ENCODE results near the gene TBXA2R. TPM values are rescaled to one million over a fixed set of nuclear protein-coding genes. Genes with fewer than 3 reads are reported as not detected.

Gene TBXA2R
- total RNA-seq, 1 donor from 2014 or later: 0.39 TPM

GRCh38 chr19:3605770-3606169 lies 905 bp downstream of the TBXA2R start:
- Histone ChIP-seq H2AFZ (ENCODE audit: low read depth, low read length) (peak overlapping the region; percentile 8), H3K4me2 (ENCODE audit: low read length) (peak overlapping the region; percentile 84), H3K27me3 (ENCODE audit: insufficient read depth, low read length) (no peaks in the 10 kb centered on the region), H4K20me1 (ENCODE audit: insufficient read depth, low read length) (peaks cover 14% of the 10 kb centered on the region), H3K9ac (ENCODE audit: low read length) (peak overlapping the region; percentile 58), H3K4me3 (ENCODE audit: insufficient read depth, low read depth, low read length) (peak overlapping the region; percentile 64), H3K27ac (ENCODE audit: low read depth, low read length) (no peak overlapping the region), H3K79me2 (ENCODE audit: insufficient read depth, low read length) (no peaks in the 10 kb centered on the region), H3K36me3 (ENCODE audit: insufficient read depth, low read length) (no peaks in the 10 kb centered on the region), H3K4me1 (ENCODE audit: insufficient read depth, low read length) (peaks cover 28% of the 10 kb centered on the region), H3K9me3 (ENCODE audit: insufficient read depth, low read depth, low read length) (no peaks in the 10 kb centered on the region)
- DNase-seq (ENCODE audit: low read depth) (no peak), FAIRE-seq (no peak)
- Mint-ChIP-seq H3K27me3 (ENCODE audit: low read depth, unreplicated experiment) (peaks cover 6% of the 10 kb centered on the region), H3K4me3 (ENCODE audit: unreplicated experiment) (no peak overlapping the region), H3K9me3 (ENCODE audit: unreplicated experiment) (no peaks in the 10 kb centered on the region), H3K4me1 (ENCODE audit: low read depth, unreplicated experiment) (peaks cover 7% of the 10 kb centered on the region), H3K27ac (ENCODE audit: unreplicated experiment) (no peak overlapping the region), H3K36me3 (ENCODE audit: low read depth, unreplicated experiment) (peaks cover 3% of the 10 kb centered on the region)
- TF ChIP-seq, protein P1, sequence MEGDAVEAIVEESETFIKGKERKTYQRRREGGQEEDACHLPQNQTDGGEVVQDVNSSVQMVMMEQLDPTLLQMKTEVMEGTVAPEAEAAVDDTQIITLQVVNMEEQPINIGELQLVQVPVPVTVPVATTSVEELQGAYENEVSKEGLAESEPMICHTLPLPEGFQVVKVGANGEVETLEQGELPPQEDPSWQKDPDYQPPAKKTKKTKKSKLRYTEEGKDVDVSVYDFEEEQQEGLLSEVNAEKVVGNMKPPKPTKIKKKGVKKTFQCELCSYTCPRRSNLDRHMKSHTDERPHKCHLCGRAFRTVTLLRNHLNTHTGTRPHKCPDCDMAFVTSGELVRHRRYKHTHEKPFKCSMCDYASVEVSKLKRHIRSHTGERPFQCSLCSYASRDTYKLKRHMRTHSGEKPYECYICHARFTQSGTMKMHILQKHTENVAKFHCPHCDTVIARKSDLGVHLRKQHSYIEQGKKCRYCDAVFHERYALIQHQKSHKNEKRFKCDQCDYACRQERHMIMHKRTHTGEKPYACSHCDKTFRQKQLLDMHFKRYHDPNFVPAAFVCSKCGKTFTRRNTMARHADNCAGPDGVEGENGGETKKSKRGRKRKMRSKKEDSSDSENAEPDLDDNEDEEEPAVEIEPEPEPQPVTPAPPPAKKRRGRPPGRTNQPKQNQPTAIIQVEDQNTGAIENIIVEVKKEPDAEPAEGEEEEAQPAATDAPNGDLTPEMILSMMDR (IDR thresholded peaks at IDR 0.05; ENCODE audit: insufficient read depth, low read depth, low read length): no peak
- TF ChIP-seq EZH2 (IDR thresholded peaks at IDR 0.05; ENCODE audit: insufficient read depth, low read length): no peak

GRCh38 chr19:3605361-3605760 lies 1.3 kb downstream of the TBXA2R start:
- no peak overlapping the region for H3K27ac Mint-ChIP-seq (ENCODE audit: unreplicated experiment)
- DNase-seq (ENCODE audit: low read depth) (no peak), FAIRE-seq (no peak)
- TF ChIP-seq EZH2 (IDR thresholded peaks at IDR 0.05; ENCODE audit: insufficient read depth, low read length): no peak
- TF ChIP-seq, protein P1 (IDR thresholded peaks at IDR 0.05; ENCODE audit: insufficient read depth, low read depth, low read length): no peak
- Histone ChIP-seq H3K27me3 (ENCODE audit: insufficient read depth, low read length) (no peaks in the 10 kb centered on the region), H3K27ac (ENCODE audit: low read depth, low read length) (no peak overlapping the region), H3K4me3 (ENCODE audit: insufficient read depth, low read depth, low read length) (peak overlapping the region; percentile 64), H3K79me2 (ENCODE audit: insufficient read depth, low read length) (no peaks in the 10 kb centered on the region), H2AFZ (ENCODE audit: low read depth, low read length) (no peak overlapping the region), H3K4me1 (ENCODE audit: insufficient read depth, low read length) (peaks cover 28% of the 10 kb centered on the region), H3K9ac (ENCODE audit: low read length) (peak overlapping the region; percentile 58), H4K20me1 (ENCODE audit: insufficient read depth, low read length) (peaks cover 13% of the 10 kb centered on the region), H3K9me3 (ENCODE audit: insufficient read depth, low read depth, low read length) (no peaks in the 10 kb centered on the region), H3K4me2 (ENCODE audit: low read length) (peak overlapping the region; percentile 84), H3K36me3 (ENCODE audit: insufficient read depth, low read length) (no peaks in the 10 kb centered on the region)
- peaks cover 7% of the 10 kb centered on the region for H3K4me1 Mint-ChIP-seq (ENCODE audit: low read depth, unreplicated experiment)
- no peak overlapping the region for H3K4me3 Mint-ChIP-seq (ENCODE audit: unreplicated experiment)
- peaks cover 6% of the 10 kb centered on the region for H3K27me3 Mint-ChIP-seq (ENCODE audit: low read depth, unreplicated experiment)
- H3K36me3 Mint-ChIP-seq (ENCODE audit: low read depth, unreplicated experiment): peaks cover under 1% of the 10 kb centered on the region
- H3K9me3 Mint-ChIP-seq (ENCODE audit: unreplicated experiment): no peaks in the 10 kb centered on the region

DNA sequence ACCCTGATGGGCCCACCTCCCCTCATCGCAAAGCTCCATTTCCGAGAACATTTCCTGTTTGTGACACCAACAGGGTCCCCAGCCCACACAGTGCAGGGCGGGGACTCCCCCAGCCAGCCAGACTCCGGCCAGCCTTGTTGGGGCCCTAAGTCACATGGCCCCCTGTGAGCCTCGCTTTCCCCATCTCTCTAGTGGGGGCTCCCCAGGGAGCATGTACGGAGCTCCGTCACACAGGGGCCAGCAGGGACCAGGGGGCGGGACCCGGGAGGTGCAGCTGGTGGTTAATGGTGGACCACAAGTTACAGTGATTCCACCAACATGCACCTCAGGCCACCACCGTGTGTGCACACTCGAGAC lies 1.7 kb downstream of the TBXA2R start:
- Histone ChIP-seq H3K27ac (ENCODE audit: low read depth, low read length) (no peak overlapping the region), H3K4me1 (ENCODE audit: insufficient read depth, low read length) (peaks cover 28% of the 10 kb centered on the region), H3K36me3 (ENCODE audit: insufficient read depth, low read length) (no peaks in the 10 kb centered on the region), H3K4me3 (ENCODE audit: insufficient read depth, low read depth, low read length) (no peak overlapping the region), H3K9ac (ENCODE audit: low read length) (peak overlapping the region; percentile 58), H2AFZ (ENCODE audit: low read depth, low read length) (no peak overlapping the region), H4K20me1 (ENCODE audit: insufficient read depth, low read length) (peaks cover 9% of the 10 kb centered on the region), H3K4me2 (ENCODE audit: low read length) (peak overlapping the region; percentile 84), H3K79me2 (ENCODE audit: insufficient read depth, low read length) (no peaks in the 10 kb centered on the region), H3K27me3 (ENCODE audit: insufficient read depth, low read length) (no peaks in the 10 kb centered on the region), H3K9me3 (ENCODE audit: insufficient read depth, low read depth, low read length) (no peaks in the 10 kb centered on the region)
- H3K4me1 Mint-ChIP-seq (ENCODE audit: low read depth, unreplicated experiment): peaks cover 7% of the 10 kb centered on the region
- no peak for TF ChIP-seq EZH2 (IDR thresholded peaks at IDR 0.05; ENCODE audit: insufficient read depth, low read length)
- TF ChIP-seq, protein P1 (IDR thresholded peaks at IDR 0.05; ENCODE audit: insufficient read depth, low read depth, low read length): no peak
- DNase-seq (ENCODE audit: low read depth) (no peak), FAIRE-seq (no peak)
- no peaks in the 10 kb centered on the region for H3K9me3 Mint-ChIP-seq (ENCODE audit: unreplicated experiment)
- H3K27me3 Mint-ChIP-seq (ENCODE audit: low read depth, unreplicated experiment): peaks cover 6% of the 10 kb centered on the region
- no peak overlapping the region for H3K4me3 Mint-ChIP-seq (ENCODE audit: unreplicated experiment)
- H3K36me3 Mint-ChIP-seq (ENCODE audit: low read depth, unreplicated experiment): no peaks in the 10 kb centered on the region
- H3K27ac Mint-ChIP-seq (ENCODE audit: unreplicated experiment): no peak overlapping the region

All from astrocyte (in vitro differentiated cells and primary cell).